HepG2 (cell line): ENCODE results near the gene GLDC.

Experiments
- ARNTL ChIP-seq: sonication (generic); formaldehyde crosslinking; IDR thresholded peaks from 2 replicates; pipeline ENCODE4 v1.4.0; 2020; ENCODE audit warnings: mild to moderate bottlenecking, missing genetic modification reagents
- CTCF ChIP-seq: sonication (generic); formaldehyde crosslinking; IDR thresholded peaks from 2 replicates; pipeline ENCODE4 v1.5.0; 2020; ENCODE audit warnings: mild to moderate bottlenecking, missing genetic modification reagents, moderate library complexity
- EP300 ChIP-seq, 3 experiments: sonication (generic) in 1 of 3; formaldehyde crosslinking in 1 of 3; IDR thresholded peaks; 2 replicates each; pipeline versions ENCODE4 v1.5.1 to v1.6.1; 2011 to 2020; ENCODE audit warnings: low read depth in 2 of 3, low read length in 2 of 3, borderline replicate concordance in 1 of 3, improper control_type of control experiment in 1 of 3, mild to moderate bottlenecking in 1 of 3, missing genetic modification reagents in 1 of 3, moderate library complexity in 1 of 3
- GATAD1 ChIP-seq: IDR thresholded peaks from 2 replicates; pipeline ENCODE4 v1.6.1; 2016; ENCODE audit warnings: missing genetic modification reagents, missing compliant biosample characterization
- TOE1 ChIP-seq: sonication (generic); formaldehyde crosslinking; IDR thresholded peaks from 2 replicates; pipeline ENCODE4 v1.4.0; 2020; ENCODE audit warnings: mild to moderate bottlenecking, missing genetic modification reagents
- ZNF431 ChIP-seq: sonication (generic); formaldehyde crosslinking; IDR thresholded peaks from 2 replicates; pipeline ENCODE4 v1.9.0; 2022; ENCODE audit warnings: missing genetic modification reagents, low read depth, mild to moderate bottlenecking, borderline replicate concordance
- ZNF543 ChIP-seq: sonication (generic); formaldehyde crosslinking; IDR thresholded peaks from 2 replicates; pipeline ENCODE4 v1.4.0; 2020; ENCODE audit warnings: mild to moderate bottlenecking, missing genetic modification reagents
- TF ChIP-seq, protein P1 (sequence below): conservative IDR thresholded peaks from 2 replicates; pipeline ENCODE4 v1.6.1; 2018; ENCODE audit warnings: missing genetic modification reagents

DNA sequence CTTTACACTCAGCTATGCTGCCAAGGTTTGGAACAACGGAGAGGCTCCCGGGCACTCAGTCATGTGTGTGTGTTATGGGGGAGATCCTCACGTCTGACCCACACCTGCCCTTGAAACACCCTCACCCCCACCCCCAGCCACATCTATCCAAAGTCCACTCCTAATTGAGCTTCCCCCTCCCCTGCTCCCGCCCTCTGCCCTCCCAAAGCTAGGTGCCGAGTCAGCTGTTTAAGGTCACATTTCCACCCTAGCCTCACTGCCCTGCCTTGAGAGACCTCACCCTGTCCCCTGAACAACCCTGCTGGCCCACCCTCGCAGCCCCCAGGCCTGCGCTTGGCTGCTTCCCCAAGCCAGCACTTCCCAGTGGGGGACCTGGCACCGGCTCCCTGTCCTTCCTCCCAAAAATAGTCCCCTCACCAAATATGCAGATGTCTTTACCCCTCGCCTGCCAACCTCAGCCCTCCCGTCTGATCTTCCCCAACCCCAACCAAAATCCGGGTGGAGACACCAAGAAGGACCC lies 36.0 kb downstream of the GLDC start:
- no peak for TF ChIP-seq EP300 (IDR thresholded peaks at IDR 0.05; ENCODE audit: low read depth in 2 of 2, low read length in 2 of 2)
- TF ChIP-seq EP300 (CRISPR knock-in tag; IDR thresholded peaks at IDR 0.05; ENCODE audit: borderline replicate concordance) = no peak
- no peak for TF ChIP-seq ZNF543 (CRISPR knock-in tag)
- no peak for TF ChIP-seq ZNF431 (CRISPR knock-in tag)
- no peak for TF ChIP-seq CTCF (CRISPR knock-in tag)
- TF ChIP-seq GATAD1 (CRISPR knock-in tag) = no peak
- TF ChIP-seq TOE1 (CRISPR knock-in tag) = no peak
- TF ChIP-seq, protein P1, sequence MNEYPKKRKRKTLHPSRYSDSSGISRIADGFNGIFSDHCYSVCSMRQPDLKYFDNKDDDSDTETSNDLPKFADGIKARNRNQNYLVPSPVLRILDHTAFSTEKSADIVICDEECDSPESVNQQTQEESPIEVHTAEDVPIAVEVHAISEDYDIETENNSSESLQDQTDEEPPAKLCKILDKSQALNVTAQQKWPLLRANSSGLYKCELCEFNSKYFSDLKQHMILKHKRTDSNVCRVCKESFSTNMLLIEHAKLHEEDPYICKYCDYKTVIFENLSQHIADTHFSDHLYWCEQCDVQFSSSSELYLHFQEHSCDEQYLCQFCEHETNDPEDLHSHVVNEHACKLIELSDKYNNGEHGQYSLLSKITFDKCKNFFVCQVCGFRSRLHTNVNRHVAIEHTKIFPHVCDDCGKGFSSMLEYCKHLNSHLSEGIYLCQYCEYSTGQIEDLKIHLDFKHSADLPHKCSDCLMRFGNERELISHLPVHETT = no peak
- TF ChIP-seq ARNTL = no peak
